HG03025 (cell line): ENCODE data around the gene FBXL14.

Experiments used
- ATAC-seq: cut with Tn5 transposase; IDR thresholded peaks from one replicate; pipeline ENCODE4 v1.9.1; 2021; ENCODE audit warnings: mild to moderate bottlenecking, moderate library complexity; ENCODE audit not compliant: unreplicated experiment, low FRiP score

FBXL14 gene

DNA sequence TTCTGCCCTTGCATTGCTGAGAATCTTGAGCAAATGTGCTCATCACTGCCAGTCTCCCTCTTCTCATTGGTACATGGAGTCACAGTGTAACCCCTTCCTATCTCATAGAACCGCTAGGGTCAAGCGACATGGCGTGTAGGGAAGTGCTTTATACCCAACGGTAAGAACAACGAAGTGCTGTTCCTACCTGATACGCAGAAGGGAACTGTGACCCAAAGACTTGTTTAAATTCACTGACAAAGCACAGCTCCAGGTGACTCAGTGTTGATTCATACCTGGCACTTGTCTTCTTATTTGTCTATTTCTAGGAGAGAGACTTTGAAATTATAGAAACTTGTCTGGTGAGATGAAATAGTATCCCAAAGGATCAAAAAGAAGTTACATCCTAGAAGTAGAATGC is 53.7 kb downstream of the FBXL14 start:
- ATAC-seq: no peak

DNA sequence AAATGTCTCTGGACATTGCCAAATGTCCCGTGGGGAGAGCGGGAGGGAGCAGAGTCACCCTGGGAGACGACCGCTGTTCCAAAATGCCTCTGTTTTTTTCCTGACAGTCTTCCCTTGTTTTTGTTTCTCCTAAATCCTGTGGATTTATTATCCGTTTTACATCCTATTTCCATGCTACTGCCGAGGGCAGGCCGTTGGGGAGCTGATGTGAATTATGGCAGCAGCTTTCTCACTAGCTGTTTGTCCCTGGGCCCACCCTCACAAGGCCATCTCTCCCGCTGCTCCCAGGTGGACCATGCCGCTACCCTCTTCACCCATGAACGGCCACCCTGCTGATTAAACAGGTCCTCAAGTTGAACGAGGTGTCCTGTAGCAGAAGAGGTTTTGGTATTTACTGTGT is 55.2 kb downstream of the FBXL14 start:
- no peak for ATAC-seq

- no peak for ATAC-seq
These were observed 57.6 kb downstream of the FBXL14 start for GRCh38 chr12:1536817-1537216.

- ATAC-seq: no peak
These were observed 59.6 kb downstream of the FBXL14 start for GRCh38 chr12:1534748-1535147.

DNA sequence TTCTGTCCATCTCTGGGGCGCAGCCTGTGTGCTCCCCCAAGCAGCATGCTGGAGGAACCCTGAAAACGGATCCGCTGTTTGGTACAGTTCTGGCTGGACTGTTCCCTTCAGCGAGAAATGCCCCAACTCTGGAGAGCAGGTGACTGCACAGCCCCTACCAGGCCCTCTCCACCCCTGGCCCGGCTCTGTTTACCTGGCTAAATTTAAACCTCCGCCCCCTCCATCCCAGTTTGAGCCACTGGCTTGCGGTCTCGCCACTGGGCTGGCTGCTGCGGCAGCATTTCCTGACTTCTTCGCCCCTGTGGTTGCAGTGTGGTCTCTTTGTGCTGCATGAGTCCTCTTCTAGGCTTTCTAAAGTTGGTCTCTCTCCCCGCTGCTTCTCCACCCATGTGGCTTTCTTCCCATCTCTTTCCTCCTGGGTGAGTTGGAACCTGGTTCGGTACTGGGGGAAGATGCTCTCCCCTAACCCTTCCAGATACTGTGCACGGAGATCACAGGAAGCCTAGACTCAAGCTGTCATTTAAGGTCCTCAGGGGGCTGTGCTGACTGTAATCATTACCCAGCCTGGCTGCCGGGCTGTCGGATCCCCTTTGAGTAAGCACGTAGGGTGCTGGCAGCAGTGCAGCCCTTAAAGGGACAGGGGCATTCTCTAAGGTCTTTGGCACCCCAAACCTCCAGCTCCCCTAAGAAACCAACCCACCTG is 60.6 kb downstream of the FBXL14 start:
- ATAC-seq: peak; percentile 54

GRCh38 chr12:1533205-1533601 is 61.2 kb downstream of the FBXL14 start:
- ATAC-seq: peak; percentile 3

DNA sequence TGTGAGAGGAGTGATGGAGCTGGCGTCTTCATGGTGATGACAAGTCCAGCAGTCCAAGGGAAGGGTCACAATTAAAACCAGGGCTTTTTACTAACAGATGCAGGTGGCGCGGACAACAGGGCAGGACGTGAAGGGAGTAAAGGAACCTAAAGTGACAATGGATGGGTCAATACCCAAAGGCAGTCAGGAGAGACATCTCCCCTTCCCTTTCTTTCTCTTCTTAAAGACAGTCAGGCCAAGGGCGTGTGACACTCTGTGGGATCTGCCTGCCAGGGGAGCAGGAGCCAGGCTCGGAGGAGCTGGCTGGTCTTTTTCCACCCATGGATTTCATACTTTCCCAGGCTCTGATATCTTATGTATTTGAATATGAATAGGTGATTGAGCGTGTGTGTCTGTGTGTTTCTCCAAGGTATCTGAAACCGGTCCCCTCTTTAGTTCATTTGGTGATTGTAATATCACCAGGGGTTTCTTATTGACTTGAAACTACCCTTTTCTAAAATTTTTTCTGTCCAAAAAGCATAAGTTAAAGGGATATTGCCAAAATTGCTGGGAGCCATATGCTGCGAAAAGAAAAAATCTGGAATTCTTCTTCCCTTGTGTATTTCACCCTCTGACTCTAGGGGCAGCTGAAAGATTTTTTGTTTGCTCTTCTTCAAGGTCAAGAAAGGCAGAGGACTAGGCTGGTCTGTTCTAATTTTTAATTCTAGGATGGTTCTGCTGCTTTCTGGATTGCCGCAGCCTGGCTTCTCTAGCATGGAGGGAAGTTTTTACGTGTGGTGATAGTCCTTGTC is 61.8 kb downstream of the FBXL14 start:
- no peak for ATAC-seq

GRCh38 chr12:1531654-1532374 is 62.6 kb downstream of the FBXL14 start:
- no peak for ATAC-seq

- no peak for ATAC-seq
These were observed 63.2 kb downstream of the FBXL14 start for GRCh38 chr12:1531153-1531653.

DNA sequence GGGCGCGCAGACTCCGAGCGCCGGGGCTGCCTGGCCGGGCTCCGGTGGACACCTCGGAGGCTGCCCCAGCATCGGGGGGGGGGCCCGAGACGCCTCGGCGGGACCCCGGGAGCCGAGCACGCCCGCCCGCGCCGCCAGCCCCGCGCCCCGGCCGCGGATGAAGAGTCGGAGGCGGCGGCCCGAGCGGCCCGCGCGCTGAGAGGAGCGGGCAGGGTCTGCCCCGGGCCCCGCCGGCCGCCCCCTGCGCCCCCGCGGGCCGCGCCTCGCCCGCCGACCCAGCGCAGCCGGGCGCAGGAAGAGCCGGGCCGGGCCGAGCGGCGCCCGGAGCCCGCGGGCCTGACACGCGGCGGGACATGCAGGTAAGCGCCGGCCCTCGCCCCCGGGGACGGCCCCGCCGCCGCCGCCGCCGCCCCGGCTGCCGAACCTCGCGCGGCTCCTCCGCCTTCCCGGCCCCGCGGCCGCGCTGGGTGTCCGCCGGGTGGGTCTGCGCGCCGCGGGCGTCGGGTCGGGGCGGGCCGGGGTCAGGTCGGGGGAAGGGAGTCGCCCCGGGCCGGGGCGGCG is 63.7 kb downstream of the FBXL14 start:
- ATAC-seq: no peak

DNA sequence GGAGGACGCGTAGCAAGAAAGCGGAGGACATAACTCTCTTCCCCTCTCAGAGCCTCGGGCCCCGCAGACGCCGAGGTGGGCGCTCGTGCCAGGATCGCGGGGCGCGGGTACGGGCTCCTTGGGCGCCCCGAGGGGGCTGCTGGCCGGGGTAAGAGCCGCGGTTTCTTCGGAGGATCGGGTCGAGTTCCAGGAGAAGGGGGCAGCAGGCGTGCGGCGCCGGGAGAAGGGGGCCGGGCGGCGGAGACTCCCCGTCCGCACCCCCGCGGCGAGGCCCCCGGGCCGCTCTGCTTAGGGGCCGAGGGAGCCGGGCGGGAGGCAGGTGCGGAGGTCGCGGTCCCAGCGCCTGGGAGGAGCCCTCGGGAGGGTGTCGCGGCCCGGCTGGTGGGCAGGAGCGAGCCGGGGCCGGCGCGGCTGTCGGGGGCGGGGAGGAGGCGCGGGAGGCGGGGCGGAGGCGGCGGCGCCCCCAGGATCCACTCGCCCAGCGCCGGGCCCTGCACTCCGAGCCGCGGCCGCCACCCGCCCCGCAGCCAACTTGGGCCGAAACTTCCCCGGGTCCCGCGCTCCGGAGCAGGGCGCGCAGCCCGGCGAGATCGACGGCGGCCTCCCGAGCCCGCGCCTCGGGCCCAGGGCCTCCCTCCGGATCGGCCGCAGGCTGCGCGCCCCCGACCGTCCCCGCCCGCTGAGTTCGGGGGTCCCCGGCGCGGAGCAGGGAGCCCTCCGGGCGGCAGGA is 64.4 kb downstream of the FBXL14 start:
- no peak for ATAC-seq

- ATAC-seq: no peak
These were observed 65.0 kb downstream of the FBXL14 start for GRCh38 chr12:1529228-1529861.

DNA sequence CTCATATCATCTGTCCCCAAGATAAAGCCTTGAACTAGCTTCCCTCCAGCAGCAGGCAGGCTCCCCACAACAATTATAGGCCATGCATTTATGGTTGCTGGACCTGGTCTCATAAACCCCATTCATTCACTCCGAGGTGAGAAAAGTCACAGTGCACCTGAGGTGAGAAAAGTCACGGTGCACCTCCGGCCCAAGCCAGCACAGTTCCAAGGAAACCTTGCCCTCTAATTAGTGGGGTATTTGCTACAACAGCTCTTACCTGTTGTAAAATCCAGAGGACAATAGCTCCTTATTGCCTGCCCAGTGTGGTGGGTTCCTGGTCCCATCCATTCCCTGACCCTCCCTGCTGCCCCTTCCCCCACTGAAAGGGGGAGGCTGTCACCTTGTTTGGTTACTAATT is 65.6 kb downstream of the FBXL14 start:
- no peak for ATAC-seq

DNA sequence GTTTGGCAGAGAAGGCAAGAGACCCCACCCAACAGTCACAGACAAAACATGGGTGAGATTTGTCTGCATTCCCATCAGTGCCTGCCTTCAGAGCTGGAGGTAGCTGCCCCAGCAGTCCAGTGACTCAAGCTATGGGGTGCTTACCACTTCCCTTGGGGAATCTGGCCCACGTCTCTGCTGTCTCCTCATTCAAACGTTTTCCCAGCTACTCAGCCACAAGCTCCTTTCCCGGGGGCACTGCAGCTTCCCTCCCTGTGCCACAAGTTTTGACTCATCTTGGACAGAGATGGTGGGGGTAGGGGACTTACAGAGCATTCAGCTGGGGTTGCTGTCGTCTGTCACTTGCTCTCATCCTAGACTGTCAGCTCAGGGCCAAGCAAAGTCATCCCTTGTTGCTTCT is 66.6 kb downstream of the FBXL14 start:
- ATAC-seq: no peak

DNA sequence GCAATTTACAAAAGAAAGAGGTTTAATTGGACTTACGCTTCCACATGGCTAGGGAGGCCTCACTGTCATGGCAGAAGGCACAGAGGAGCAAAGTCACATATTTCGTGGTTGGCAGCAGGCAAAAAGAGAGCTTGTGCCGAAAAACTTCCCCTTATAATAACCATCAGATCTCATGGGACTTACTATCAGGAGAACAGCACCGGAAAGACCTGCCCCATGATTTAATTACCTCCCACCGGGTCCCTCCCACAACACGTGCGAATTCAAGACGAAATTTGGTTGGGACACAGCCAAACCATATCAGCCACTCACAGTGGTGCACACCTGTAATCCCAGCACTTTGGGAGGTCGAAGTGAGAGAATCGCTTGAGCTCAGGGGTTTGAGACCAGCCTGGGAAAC is 68.5 kb downstream of the FBXL14 start:
- ATAC-seq: no peak

DNA sequence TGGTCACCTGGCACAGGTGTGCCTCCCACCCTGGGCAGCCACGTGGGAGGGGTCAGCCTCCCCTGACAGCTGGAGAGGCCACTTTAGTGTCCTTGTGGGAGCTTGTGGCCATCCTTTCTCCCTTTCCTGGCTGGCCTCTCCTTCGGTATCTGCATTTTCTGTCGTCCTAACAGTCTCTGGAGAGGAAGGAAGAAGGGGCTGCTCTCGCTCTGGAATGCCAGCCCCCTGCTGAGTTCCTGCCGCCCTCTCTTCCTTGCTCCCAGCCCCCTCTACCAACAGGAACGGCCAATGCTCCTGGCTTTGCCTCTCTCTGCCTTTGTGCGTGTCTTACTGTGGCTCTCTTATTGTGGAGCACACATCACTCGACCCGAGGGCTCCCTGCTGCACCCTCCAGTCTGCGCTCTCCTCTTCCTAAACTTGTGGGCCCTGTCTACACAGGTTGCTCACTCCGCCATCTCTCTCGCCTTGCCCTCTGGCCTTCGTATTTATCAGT is 70.8 kb downstream of the FBXL14 start:
- ATAC-seq: no peak

DNA sequence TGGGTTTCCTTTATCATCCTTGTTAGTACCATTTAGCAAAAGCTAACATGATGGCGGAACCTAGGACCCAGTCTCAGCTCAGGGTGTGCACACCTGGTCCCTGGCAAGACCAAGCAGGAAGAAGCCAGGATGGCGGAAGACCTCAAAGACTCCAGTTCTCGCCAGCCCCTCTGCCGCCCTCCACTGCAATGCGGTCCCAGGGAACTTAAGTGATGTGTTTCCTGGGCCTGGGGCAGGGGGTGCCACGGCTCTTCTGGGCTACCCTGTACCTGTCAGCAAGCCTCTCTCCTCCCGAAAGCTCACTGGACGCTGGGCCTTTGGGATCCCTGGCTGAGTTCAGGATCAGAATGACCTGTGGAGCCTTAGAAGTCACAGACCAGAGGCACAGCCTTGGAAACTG is 71.3 kb downstream of the FBXL14 start:
- ATAC-seq: no peak

DNA sequence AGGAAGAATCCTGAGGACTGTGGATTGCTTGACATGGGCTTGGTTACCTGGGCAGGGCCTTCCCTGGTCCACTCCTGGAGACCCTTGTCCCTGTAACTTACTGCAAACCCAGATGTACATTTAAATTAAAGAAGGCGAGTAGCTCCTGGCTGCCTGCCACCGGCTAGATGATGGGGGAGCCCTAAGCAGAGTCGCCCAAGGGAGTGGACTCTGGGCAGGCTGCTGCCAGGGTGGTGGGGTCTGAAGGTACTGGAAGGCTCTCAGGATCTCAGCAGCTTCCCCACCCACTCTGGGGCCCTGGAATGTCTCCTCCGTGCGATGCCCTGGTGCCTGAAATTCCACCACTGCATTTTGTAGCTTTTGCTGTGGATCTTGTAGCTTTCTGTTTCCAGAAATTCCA is 74.7 kb downstream of the FBXL14 start:
- no peak for ATAC-seq

DNA sequence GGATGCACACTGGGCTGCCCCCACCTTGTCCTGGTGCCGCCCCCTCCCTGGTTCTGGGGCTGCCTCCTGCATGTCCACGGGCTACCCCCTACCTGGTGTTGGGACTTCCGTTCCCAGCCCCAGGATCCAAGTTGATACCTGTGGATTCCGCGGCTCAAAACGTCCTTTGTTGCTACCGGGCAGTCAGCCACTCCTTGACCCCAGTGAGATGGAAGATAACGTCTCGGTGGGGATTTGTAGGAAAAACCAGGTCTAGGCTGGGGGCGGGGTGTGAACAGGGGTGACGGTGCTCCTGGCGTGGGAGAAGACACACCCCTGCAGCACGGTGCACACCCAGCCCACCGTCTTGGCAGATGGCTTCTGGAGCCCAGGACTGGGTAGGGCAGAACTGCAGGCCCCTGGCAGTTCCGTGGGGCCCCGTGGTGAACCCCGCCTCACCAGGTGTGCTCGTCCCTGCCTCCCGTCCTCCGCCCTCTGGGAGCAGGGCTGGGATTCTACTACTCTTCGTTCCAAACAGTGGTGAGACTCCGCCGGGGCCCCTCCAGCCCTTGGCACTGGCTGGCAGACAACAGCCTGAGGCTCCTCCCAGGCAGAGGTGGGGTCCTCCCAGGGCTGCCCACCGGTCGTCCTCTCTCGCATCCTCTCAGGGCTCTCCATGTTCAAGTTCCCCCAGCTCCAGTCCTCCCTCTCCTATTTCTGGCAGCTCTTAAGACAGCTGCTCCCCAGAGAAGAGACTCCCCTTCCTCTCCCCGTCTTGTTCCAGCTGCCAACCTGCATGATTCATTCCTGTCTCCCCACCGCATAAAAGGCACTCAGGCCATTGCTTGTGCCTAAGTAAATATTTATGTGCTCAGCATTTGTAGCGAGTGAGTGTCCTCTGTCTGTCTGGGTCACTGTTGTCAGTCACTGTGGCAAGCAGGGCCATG is 75.5 kb downstream of the FBXL14 start:
- no peak for ATAC-seq
